CD4-positive, alpha-beta T cell (primary cell): ENCODE measurements around the gene MAP4. TPM values are rescaled to one million over a fixed set of nuclear protein-coding genes. Genes with fewer than 3 reads are reported as not detected.

Experiments
- ATAC-seq: fragments of 200-7000 bp; cut with Tn5 transposase; one replicate; pipeline ENCODE4 v1.10.0; 2022; ENCODE audit warnings: mild to moderate bottlenecking; ENCODE audit not compliant: poor library complexity
- CTCF ChIA-PET: fragments of 350-600 bp; sonication (Branson Sonifier 250); formaldehyde crosslinking; loops from one replicate; lab custom pipeline; 2021; ENCODE audit warnings: antibody characterized with exemption, inconsistent platforms; lab: Charles Lee
- POLR2A ChIA-PET: fragments of 350-600 bp; sonication (Branson Sonifier 250); formaldehyde crosslinking; loops from one replicate; lab custom pipeline; 2021; ENCODE audit warnings: antibody characterized with exemption, inconsistent platforms; lab: Charles Lee
- DNase-seq, 14 experiments: peaks; one replicate each; pipeline ENCODE4 v3.0.0-alpha.2; 2013 to 2020; ENCODE audit warnings: mixed read lengths in 2 of 14
- H3K27ac ChIP-seq, 2 donors: one replicate each; pipeline versions ENCODE4 v1.5.1 to v1.7.0; 2013; ENCODE audit warnings: low read length in 2 of 2, low read depth in 1 of 2, mild to moderate bottlenecking in 1 of 2
- H3K27me3 ChIP-seq, 2 experiments: 1 replicate in 1 of 2; 2 replicates in 1 of 2; pipeline versions ENCODE4 v1.6.1 to v1.7.0; 2013; ENCODE audit warnings: low read length in 2 of 2, control low read depth in 1 of 2, mild to moderate bottlenecking in 1 of 2, moderate library complexity in 1 of 2; ENCODE audit not compliant: insufficient read depth in 2 of 2, control insufficient read depth in 1 of 2
- H3K36me3 ChIP-seq: one replicate; pipeline ENCODE4 v1.6.1; 2013; ENCODE audit warnings: low read length, control low read depth; ENCODE audit not compliant: insufficient read depth
- H3K4me1 ChIP-seq: one replicate; pipeline ENCODE4 v1.6.1; 2013; ENCODE audit warnings: low read length, control low read depth; ENCODE audit not compliant: insufficient read depth
- H3K4me3 ChIP-seq: one replicate; pipeline ENCODE4 v1.5.1; 2013; ENCODE audit warnings: mild to moderate bottlenecking, low read length, moderate library complexity
- H3K9me3 ChIP-seq, 2 experiments: 1 replicate in 1 of 2; 2 replicates in 1 of 2; pipeline versions ENCODE4 v1.6.1 to v1.7.0; 2013; ENCODE audit warnings: low read length in 2 of 2, mild to moderate bottlenecking in 2 of 2, control low read depth in 1 of 2, moderate library complexity in 1 of 2; ENCODE audit not compliant: control insufficient read depth in 1 of 2, insufficient read depth in 1 of 2
- H3K27ac Mint-ChIP-seq: one replicate; pipeline ENCODE4 v1.8.0; 2020; ENCODE audit warnings: mixed read lengths
- H3K27me3 Mint-ChIP-seq: one replicate; pipeline ENCODE4 v1.8.0; 2021; ENCODE audit warnings: mixed read lengths
- H3K36me3 Mint-ChIP-seq: one replicate; pipeline ENCODE4 v1.8.0; 2021; ENCODE audit warnings: low read depth, mixed read lengths
- H3K4me1 Mint-ChIP-seq: one replicate; pipeline ENCODE4 v1.8.0; 2021; ENCODE audit warnings: low read depth, mixed read lengths
- H3K4me3 Mint-ChIP-seq: one replicate; pipeline ENCODE4 v1.8.0; 2020; ENCODE audit warnings: mild to moderate bottlenecking, mixed read lengths
- H3K9me3 Mint-ChIP-seq: one replicate; pipeline ENCODE4 v1.8.0; 2020; ENCODE audit warnings: mixed read lengths
- intact Hi-C, 2 experiments: fragments of 100-400 bp; cut with DNase I in 1 of 2; cut with micrococcal nuclease in 1 of 2; formaldehyde crosslinking; loops; one replicate each; pipeline versions ENCODE4 v1.15.1 to v1.9.0; 2023 to 2025; cut with DNase I, micrococcal nuclease
- total RNA-seq, 174 experiments: library from RNA in 2 of 174; stranded (reverse) in 2 of 174; gene quantifications; one replicate each; pipeline ENCODE4 v1.2.3 and lab custom pipeline; 2021 to 2026
- TF ChIP-seq, protein P1 (sequence below): fragments of 200-600 bp; IDR thresholded peaks from one replicate; pipeline ENCODE4 v1.8.0; 2022; ENCODE audit warnings: antibody characterized with exemption, mild to moderate bottlenecking

The MAP4 gene
- total RNA-seq, 2 experiments from 2014 or later = 42.2 to 42.6 TPM

DNA sequence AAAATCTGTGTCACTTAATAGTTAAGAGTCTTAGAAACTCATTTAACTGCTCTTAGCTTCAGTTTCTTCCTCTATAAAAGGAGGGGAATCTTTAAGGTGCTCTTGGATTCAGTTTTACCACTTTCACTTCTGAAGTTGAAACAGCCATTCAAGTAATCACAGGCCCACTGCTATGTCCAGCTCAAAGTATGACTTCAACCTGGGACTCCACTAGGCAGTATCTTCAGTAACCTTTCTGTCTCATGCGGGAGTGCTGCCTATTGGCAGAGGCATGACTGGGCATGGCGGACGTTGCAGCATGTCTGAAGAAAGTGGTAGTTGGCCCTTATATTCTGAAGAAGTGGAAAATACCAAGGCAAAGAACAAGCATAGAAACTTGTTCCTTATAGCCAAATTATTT, 121.0 kb downstream of the MAP4 start:
- Mint-ChIP-seq H3K9me3 (no peaks in the 10 kb centered on the region), H3K36me3 (peaks cover 29% of the 10 kb centered on the region), H3K27me3 (no peaks in the 10 kb centered on the region), H3K4me3 (no peak overlapping the region), H3K27ac (no peak overlapping the region), H3K4me1 (peaks cover 29% of the 10 kb centered on the region)
- no peaks in the 10 kb centered on the region for H3K27me3 ChIP-seq
- peaks cover 7% of the 10 kb centered on the region for H3K4me1 ChIP-seq
- ChIA-PET CTCF (no interaction called here), POLR2A (no interaction called here)
- no peak overlapping the region for H3K27ac ChIP-seq
- no peaks in the 10 kb centered on the region for H3K9me3 ChIP-seq
- TF ChIP-seq, protein P1, sequence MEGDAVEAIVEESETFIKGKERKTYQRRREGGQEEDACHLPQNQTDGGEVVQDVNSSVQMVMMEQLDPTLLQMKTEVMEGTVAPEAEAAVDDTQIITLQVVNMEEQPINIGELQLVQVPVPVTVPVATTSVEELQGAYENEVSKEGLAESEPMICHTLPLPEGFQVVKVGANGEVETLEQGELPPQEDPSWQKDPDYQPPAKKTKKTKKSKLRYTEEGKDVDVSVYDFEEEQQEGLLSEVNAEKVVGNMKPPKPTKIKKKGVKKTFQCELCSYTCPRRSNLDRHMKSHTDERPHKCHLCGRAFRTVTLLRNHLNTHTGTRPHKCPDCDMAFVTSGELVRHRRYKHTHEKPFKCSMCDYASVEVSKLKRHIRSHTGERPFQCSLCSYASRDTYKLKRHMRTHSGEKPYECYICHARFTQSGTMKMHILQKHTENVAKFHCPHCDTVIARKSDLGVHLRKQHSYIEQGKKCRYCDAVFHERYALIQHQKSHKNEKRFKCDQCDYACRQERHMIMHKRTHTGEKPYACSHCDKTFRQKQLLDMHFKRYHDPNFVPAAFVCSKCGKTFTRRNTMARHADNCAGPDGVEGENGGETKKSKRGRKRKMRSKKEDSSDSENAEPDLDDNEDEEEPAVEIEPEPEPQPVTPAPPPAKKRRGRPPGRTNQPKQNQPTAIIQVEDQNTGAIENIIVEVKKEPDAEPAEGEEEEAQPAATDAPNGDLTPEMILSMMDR = no peak
- no peak overlapping the region for H3K4me3 ChIP-seq
- H3K36me3 ChIP-seq = peaks cover 20% of the 10 kb centered on the region
- intact Hi-C loops = no loop called here
- no peak for ATAC-seq
- no peak for DNase-seq

DNA sequence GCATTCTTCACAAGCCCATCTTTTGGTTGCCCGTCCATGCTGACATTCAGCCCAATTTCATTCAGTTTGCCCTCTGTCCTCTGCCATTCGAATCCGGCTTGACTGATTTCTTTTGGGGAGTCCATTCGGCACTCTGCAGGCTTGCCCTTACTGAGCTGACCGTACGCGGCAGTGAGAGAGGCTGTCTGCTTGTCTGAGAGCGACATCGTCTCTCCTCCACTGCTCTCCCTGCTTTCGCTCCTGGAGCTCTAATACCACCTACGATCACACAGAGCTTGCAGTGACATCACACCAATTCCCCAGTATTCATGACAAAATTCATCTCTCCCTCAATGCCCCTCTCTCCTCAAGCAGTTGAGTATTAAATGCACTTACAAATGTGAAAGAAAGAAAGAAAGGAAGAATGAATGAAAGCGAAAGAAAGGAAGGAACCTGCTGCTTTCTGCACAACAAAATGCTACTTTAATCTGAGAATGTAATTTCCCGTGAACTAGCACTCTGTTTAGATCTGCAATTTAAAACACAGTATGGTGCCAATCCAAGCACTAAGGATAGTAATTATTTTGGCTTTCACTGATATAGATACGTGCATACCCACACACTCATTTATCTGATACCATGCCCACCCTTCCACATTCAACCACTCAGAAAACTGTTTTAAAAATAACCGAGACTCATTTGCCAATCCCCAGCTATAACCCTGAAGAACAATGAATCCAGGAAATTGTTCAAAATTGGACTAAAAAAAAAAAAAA, 123.8 kb downstream of the MAP4 start:
- no peaks in the 10 kb centered on the region for H3K27me3 ChIP-seq
- no peak overlapping the region for H3K4me3 Mint-ChIP-seq
- H3K9me3 Mint-ChIP-seq = no peaks in the 10 kb centered on the region
- DNase-seq = no peak
- H3K27ac Mint-ChIP-seq = no peak overlapping the region
- H3K9me3 ChIP-seq = no peaks in the 10 kb centered on the region
- TF ChIP-seq, protein P1 = no peak
- H3K4me1 ChIP-seq = peaks cover under 1% of the 10 kb centered on the region
- intact Hi-C loops = no loop called here
- H3K4me3 ChIP-seq = no peak overlapping the region
- no peak overlapping the region for H3K27ac ChIP-seq
- POLR2A ChIA-PET = no interaction called here
- peaks cover 36% of the 10 kb centered on the region for H3K36me3 Mint-ChIP-seq
- no peaks in the 10 kb centered on the region for H3K27me3 Mint-ChIP-seq
- H3K36me3 ChIP-seq = peaks cover 26% of the 10 kb centered on the region
- H3K4me1 Mint-ChIP-seq = peaks cover 6% of the 10 kb centered on the region
- no peak for ATAC-seq
- CTCF ChIA-PET = no interaction called here

DNA sequence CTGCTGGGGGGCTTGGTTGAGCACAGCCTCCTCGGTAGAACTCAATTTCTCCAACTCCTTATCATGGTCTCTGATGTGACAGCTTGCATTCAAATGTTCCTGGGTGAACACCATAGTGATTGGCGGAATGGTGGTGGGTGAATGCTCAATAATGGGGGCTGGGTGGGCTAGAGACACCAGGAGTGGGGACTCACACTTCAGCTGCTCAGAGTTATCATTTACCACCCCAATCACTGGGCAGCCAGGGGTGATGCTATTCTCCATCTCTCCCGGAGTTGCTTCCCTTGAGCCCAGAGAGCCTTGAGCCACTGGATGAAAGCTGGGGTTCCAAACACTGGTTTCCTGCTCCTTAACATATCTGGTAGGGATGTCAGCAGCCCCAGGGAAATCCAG, 124.6 kb downstream of the MAP4 start:
- Histone ChIP-seq H3K4me3 (no peak overlapping the region), H3K4me1 (no peaks in the 10 kb centered on the region), H3K36me3 (peaks cover 26% of the 10 kb centered on the region), H3K9me3 (no peaks in the 10 kb centered on the region), H3K27me3 (no peaks in the 10 kb centered on the region), H3K27ac (no peak overlapping the region)
- ChIA-PET CTCF (interaction anchor here (2.4 kb wide), 1 partner anchor 98 kb away, joined by 8 read pairs; no protein-coding TSS in a partner anchor), POLR2A (no interaction called here)
- Mint-ChIP-seq H3K9me3 (no peaks in the 10 kb centered on the region), H3K4me3 (no peak overlapping the region), H3K27ac (no peak overlapping the region), H3K27me3 (no peaks in the 10 kb centered on the region), H3K4me1 (peaks cover 3% of the 10 kb centered on the region), H3K36me3 (peaks cover 38% of the 10 kb centered on the region)
- ATAC-seq (no peak), DNase-seq (no peak)
- intact Hi-C loops = no loop called here
- TF ChIP-seq, protein P1 = no peak
